Uterus (tissue), 4 donors: ENCODE results near the gene PACRG. TPM values are rescaled to one million over a fixed set of nuclear protein-coding genes. Genes with fewer than 3 reads are reported as not detected.

Experiments
- DNase-seq, 2 donors: peaks; one replicate each; pipeline ENCODE4 v3.0.0-alpha.2; 2019 to 2020
- H3K27ac ChIP-seq, 2 donors: fragments of 200-600 bp; sonication (generic); 1 replicate in 1 of 2; 2 replicates in 1 of 2; pipeline ENCODE4 v1.5.1; 2016 to 2018
- H3K27me3 ChIP-seq, 2 donors: fragments of 200-600 bp; sonication (generic); one replicate each; pipeline ENCODE4 v1.5.1; 2018 to 2019; ENCODE audit warnings: control low read depth in 1 of 2
- H3K36me3 ChIP-seq, 2 donors: fragments of 200-600 bp; sonication (generic); one replicate each; pipeline ENCODE4 v1.5.1; 2019; ENCODE audit warnings: control low read depth in 1 of 2
- H3K4me1 ChIP-seq, 2 donors: fragments of 200-600 bp; sonication (generic); one replicate each; pipeline ENCODE4 v1.5.1; 2018 to 2019; ENCODE audit warnings: control low read depth in 1 of 2
- H3K4me3 ChIP-seq, 2 donors: fragments of 200-600 bp; sonication (generic); 1 replicate in 1 of 2; 2 replicates in 1 of 2; pipeline ENCODE4 v1.5.1; 2018 to 2019; ENCODE audit warnings: mild to moderate bottlenecking in 1 of 2
- H3K9me3 ChIP-seq, 2 donors: fragments of 200-600 bp; sonication (generic); one replicate each; pipeline ENCODE4 v1.5.1; 2019; ENCODE audit warnings: control low read depth in 1 of 2
- POLR2A ChIP-seq, 2 donors: fragments of 450-650 bp; IDR thresholded peaks; one replicate each; pipeline ENCODE4 v1.6.1; 2016; ENCODE audit warnings: antibody characterized with exemption in 2 of 2, mild to moderate bottlenecking in 1 of 2, moderate library complexity in 1 of 2
- intact Hi-C: fragments of 100-400 bp; cut with DNase I; formaldehyde crosslinking; loops from one replicate; pipeline ENCODE4 v1.15.1; 2023; ENCODE audit warnings: low total_unique reads
- total RNA-seq, 4 donors: library from RNA; depleted of rRNA in 3 of 4; stranded (reverse); fragments of >200 nt in 3 of 4; gene quantifications; one replicate each; pipeline versions ENCODE4 v1.1.0 to v1.2.4, GENCODE V29; 2014 to 2023
- TF ChIP-seq, protein P1 (sequence below), 4 experiments: fragments of 200-600 bp in 2 of 4; fragments of 450-650 bp in 2 of 4; sonication (generic) in 2 of 4; IDR thresholded peaks; one replicate each; pipeline ENCODE4 v1.5.1; 2016 to 2019; ENCODE audit warnings: antibody characterized with exemption in 4 of 4, mild to moderate bottlenecking in 2 of 4, moderate library complexity in 1 of 4
- donor health status: DM: yes; HTN: yes; CAD: no.

The PACRG gene
- total RNA-seq, 4 donors from 2014 or later = 4.6 to 12.3 (median 7.5) TPM

DNA sequence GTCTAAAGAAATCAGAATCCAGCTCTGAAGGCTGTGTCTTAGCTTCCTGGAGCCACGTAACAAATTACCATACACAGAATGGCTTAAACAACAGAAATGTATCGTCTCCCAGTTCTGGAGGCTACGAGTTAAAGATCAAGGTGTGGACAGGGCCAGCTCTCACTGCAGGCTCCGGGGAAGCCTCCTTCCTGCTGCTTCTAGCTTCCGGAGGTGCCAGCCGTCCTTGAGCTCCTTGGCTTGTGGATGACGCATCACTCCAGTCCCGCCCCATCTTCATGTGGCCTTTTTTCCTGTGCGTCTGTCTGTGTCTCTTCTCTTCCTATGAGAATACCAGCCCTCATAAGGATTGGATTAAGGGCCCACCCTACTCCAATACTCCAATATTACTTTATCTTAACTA, 367.6 kb downstream of the PACRG start:
- Histone ChIP-seq H3K27me3 (no peaks in the 10 kb centered on the region), H3K27ac (no peak overlapping the region), H3K36me3 (no peaks in the 10 kb centered on the region), H3K9me3 (no peaks in the 10 kb centered on the region), H3K4me3 (no peak overlapping the region), H3K4me1 (no peaks in the 10 kb centered on the region)
- TF ChIP-seq, protein P1, sequence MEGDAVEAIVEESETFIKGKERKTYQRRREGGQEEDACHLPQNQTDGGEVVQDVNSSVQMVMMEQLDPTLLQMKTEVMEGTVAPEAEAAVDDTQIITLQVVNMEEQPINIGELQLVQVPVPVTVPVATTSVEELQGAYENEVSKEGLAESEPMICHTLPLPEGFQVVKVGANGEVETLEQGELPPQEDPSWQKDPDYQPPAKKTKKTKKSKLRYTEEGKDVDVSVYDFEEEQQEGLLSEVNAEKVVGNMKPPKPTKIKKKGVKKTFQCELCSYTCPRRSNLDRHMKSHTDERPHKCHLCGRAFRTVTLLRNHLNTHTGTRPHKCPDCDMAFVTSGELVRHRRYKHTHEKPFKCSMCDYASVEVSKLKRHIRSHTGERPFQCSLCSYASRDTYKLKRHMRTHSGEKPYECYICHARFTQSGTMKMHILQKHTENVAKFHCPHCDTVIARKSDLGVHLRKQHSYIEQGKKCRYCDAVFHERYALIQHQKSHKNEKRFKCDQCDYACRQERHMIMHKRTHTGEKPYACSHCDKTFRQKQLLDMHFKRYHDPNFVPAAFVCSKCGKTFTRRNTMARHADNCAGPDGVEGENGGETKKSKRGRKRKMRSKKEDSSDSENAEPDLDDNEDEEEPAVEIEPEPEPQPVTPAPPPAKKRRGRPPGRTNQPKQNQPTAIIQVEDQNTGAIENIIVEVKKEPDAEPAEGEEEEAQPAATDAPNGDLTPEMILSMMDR (IDR thresholded peaks at IDR 0.05) = no peak
- TF ChIP-seq POLR2A (IDR thresholded peaks at IDR 0.05) = no peak
- no peak for DNase-seq
- intact Hi-C loops = no loop called here

DNA sequence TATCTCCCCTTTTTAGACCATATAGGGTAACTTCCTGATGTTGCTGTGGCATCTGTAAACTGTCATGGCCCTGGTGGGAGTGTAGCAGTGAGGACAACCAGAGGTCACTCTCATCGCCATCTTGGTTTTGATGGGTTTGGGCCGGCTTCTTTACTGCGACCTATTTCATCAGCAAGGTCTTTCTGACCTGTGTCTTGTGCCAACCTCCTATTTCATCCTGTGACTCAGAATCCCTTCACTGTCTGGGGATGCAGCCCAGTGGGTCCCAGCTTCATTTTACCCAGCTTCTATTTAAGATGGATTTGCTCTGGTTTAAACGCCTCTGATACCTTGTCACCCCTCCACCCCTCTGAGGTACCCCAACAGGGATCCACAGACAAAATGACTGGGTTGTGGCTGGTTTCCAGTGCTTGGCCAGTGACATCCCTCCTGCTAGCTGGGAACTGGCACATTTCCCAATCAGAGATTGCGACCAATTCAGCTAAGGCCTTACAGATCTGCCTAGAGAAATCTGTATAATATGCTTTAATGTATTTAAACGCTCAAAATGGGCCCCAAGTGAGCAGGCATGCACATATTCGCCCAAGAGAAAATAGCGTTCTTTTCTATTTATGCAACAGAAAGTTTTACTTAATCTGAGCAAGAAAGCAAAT, 371.2 kb downstream of the PACRG start:
- no peak overlapping the region for H3K4me3 ChIP-seq
- H3K27ac ChIP-seq = no peak overlapping the region
- no peak for TF ChIP-seq POLR2A (IDR thresholded peaks at IDR 0.05)
- TF ChIP-seq, protein P1 (IDR thresholded peaks at IDR 0.05) = no peak
- DNase-seq = peak; percentile 38 to 55
- H3K9me3 ChIP-seq = no peaks in the 10 kb centered on the region
- no peaks in the 10 kb centered on the region for H3K36me3 ChIP-seq
- no peaks in the 10 kb centered on the region for H3K4me1 ChIP-seq
- intact Hi-C loops = no loop called here
- H3K27me3 ChIP-seq = no peaks in the 10 kb centered on the region

DNA sequence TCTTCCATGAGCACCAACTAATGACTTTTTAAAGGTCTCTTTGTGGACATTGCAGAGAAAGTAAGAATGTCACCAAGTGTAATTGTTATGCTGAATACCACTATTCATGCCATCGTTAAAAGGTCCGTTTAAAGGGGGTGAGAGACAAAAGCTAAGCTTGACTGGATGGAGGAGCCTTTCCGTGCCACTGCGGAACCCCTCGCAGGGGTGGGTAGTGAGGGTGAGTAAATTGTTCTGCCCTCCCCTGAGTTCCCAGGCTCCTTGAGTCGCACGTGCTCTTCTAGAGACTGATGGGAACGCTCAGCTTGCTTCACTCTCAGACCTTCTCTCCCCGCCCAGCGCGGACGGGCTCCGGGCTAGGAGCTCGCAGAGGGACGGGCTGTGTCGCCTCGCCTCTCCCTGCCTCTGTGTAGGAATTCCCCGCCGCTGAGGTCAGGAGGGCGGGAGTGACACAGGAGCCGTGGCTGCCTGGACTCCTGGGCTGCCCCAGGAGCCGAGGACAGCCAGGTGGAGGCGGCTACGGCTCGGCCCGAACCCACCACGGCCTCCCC, 371.9 kb downstream of the PACRG start:
- Histone ChIP-seq H3K36me3 (no peaks in the 10 kb centered on the region), H3K27me3 (no peaks in the 10 kb centered on the region), H3K9me3 (no peaks in the 10 kb centered on the region), H3K4me1 (no peaks in the 10 kb centered on the region), H3K4me3 (no peak overlapping the region), H3K27ac (no peak overlapping the region)
- DNase-seq = no peak
- TF ChIP-seq, protein P1 (IDR thresholded peaks at IDR 0.05) = no peak
- no peak for TF ChIP-seq POLR2A (IDR thresholded peaks at IDR 0.05)
- intact Hi-C loops = no loop called here

DNA sequence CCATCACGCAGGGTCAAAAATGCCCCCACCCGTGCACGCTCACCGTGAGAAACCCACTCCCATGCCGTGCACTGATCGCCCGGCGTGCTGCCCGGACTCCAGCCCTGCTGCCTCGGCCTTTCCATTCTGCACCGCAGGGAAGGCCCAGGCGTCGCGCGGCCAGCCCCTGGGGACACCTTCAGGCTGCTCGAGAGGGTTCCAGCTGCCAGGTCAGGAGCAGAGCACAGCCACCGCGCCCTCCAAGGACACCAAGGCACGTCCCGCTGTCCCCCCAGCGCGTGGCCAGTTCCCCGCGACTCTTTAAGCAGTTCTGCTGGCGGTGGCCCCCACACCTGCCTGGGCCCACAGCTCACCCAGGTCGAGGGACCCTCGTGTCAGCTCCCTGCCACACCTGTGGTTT, 372.5 kb downstream of the PACRG start:
- H3K4me3 ChIP-seq = no peak overlapping the region
- TF ChIP-seq POLR2A (IDR thresholded peaks at IDR 0.05) = no peak
- TF ChIP-seq, protein P1 (IDR thresholded peaks at IDR 0.05) = no peak
- no peaks in the 10 kb centered on the region for H3K27me3 ChIP-seq
- intact Hi-C loops = no loop called here
- no peaks in the 10 kb centered on the region for H3K36me3 ChIP-seq
- DNase-seq = no peak
- H3K9me3 ChIP-seq = no peaks in the 10 kb centered on the region
- no peak overlapping the region for H3K27ac ChIP-seq
- H3K4me1 ChIP-seq = no peaks in the 10 kb centered on the region

DNA sequence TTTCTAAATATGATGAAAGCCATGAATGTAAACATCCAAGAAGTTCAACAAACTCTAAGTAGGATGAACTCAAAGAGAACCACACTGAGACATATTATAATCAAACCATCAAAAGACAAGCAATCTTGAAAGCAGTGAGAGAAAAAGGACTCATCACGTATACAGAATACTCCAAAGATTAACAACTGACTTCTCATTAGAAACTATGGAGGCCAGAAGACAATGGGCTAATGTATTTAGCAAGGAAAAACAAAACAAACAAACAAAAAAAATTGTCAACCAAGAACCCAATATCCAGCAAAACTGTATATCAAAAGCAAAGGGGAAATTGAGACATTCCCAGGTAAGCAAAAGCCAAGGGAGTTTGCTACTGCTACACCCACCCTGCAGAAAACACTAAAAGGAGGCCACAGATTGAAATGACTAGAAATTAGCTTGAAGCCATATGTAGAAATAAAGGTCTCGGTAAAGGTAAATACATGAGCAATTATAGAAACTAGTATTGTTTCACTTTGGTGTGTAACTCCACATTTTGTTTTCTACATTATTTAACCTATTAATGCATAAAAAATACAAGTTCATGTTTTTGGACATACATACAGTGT, 385.7 kb downstream of the PACRG start:
- TF ChIP-seq, protein P1 (IDR thresholded peaks at IDR 0.05) = no peak
- no peak for TF ChIP-seq POLR2A (IDR thresholded peaks at IDR 0.05)
- no peak overlapping the region for H3K27ac ChIP-seq
- H3K4me3 ChIP-seq = no peak overlapping the region
- H3K4me1 ChIP-seq = no peaks in the 10 kb centered on the region
- intact Hi-C loops = no loop called here
- no peaks in the 10 kb centered on the region for H3K36me3 ChIP-seq
- no peak for DNase-seq
- no peaks in the 10 kb centered on the region for H3K9me3 ChIP-seq
- H3K27me3 ChIP-seq = no peaks in the 10 kb centered on the region
